H9 (cell line): Measurements from ENCODE around the gene ACSM3. TPM values are rescaled to one million over a fixed set of nuclear protein-coding genes. Genes with fewer than 3 reads are reported as not detected.

Source experiments
- DNase-seq: peaks from one replicate; pipeline ENCODE4 v3.0.0-alpha.2; 2017
- H2AFZ ChIP-seq: one replicate; pipeline ENCODE4 v1.6.1; 2013; ENCODE audit warnings: mild to moderate bottlenecking, low read length, control low read depth, moderate library complexity
- H2AK5ac ChIP-seq: 2 replicates; pipeline ENCODE4 v1.6.1; 2013; ENCODE audit warnings: low read length, control low read depth, mixed read lengths; ENCODE audit not compliant: insufficient read length
- H2BK120ac ChIP-seq: one replicate; pipeline ENCODE4 v1.6.1; 2013; ENCODE audit warnings: low read depth, mild to moderate bottlenecking, low read length, control low read depth, inconsistent platforms; ENCODE audit not compliant: poor library complexity, severe bottlenecking
- H2BK12ac ChIP-seq: 2 replicates; pipeline ENCODE4 v1.6.1; 2013; ENCODE audit warnings: low read length, control low read depth, mixed read lengths, low read depth; ENCODE audit not compliant: insufficient read length
- H2BK15ac ChIP-seq: 2 replicates; pipeline ENCODE4 v1.6.1; 2013; ENCODE audit warnings: low read depth, low read length, control low read depth
- H2BK20ac ChIP-seq: one replicate; pipeline ENCODE4 v1.6.1; 2013; ENCODE audit warnings: low read depth, mild to moderate bottlenecking, low read length, control low read depth, inconsistent platforms; ENCODE audit not compliant: poor library complexity, severe bottlenecking
- H2BK5ac ChIP-seq: 2 replicates; pipeline ENCODE4 v1.6.1; 2013; ENCODE audit warnings: low read length, control low read depth, mixed read lengths; ENCODE audit not compliant: insufficient read length
- H3K14ac ChIP-seq: 2 replicates; pipeline ENCODE4 v1.6.1; 2013; ENCODE audit warnings: low read length, control low read depth; ENCODE audit not compliant: insufficient read depth
- H3K18ac ChIP-seq: 2 replicates; pipeline ENCODE4 v1.6.1; 2013; ENCODE audit warnings: low read depth, mild to moderate bottlenecking, mixed read lengths, low read length, control low read depth; ENCODE audit not compliant: insufficient read length
- H3K23ac ChIP-seq: 2 replicates; pipeline ENCODE4 v1.6.1; 2013; ENCODE audit warnings: low read length, control low read depth, mixed read lengths, low read depth; ENCODE audit not compliant: insufficient read length
- H3K23me2 ChIP-seq: 2 replicates; pipeline ENCODE4 v1.6.1; 2013; ENCODE audit warnings: low read depth, mild to moderate bottlenecking, mixed read lengths, low read length, control low read depth; ENCODE audit not compliant: insufficient read length, poor library complexity, severe bottlenecking
- H3K27ac ChIP-seq: 2 replicates; pipeline ENCODE4 v1.5.1; 2013; ENCODE audit warnings: low read length, control low read depth, mixed read lengths, low read depth; ENCODE audit not compliant: insufficient read length
- H3K27me3 ChIP-seq: 2 replicates; pipeline ENCODE4 v1.6.1; 2013; ENCODE audit warnings: low read length, control low read depth, inconsistent platforms; ENCODE audit not compliant: insufficient read depth
- H3K4ac ChIP-seq: 2 replicates; pipeline ENCODE4 v1.6.1; 2013; ENCODE audit warnings: low read depth, mild to moderate bottlenecking, control low read depth, inconsistent platforms, low read length, moderate library complexity
- H3K4me1 ChIP-seq: 2 replicates; pipeline ENCODE4 v1.6.1; 2013; ENCODE audit warnings: low read length, control low read depth, inconsistent platforms; ENCODE audit not compliant: insufficient read depth
- H3K4me2 ChIP-seq: 2 replicates; pipeline ENCODE4 v1.6.1; 2013; ENCODE audit warnings: low read length, control low read depth, mixed read lengths; ENCODE audit not compliant: insufficient read length, insufficient read depth
- H3K56ac ChIP-seq: 2 replicates; pipeline ENCODE4 v1.6.1; 2013; ENCODE audit warnings: low read depth, mild to moderate bottlenecking, mixed read lengths, low read length, control low read depth; ENCODE audit not compliant: insufficient read length
- H3K79me1 ChIP-seq: 2 replicates; pipeline ENCODE4 v1.6.1; 2013; ENCODE audit warnings: low read depth, mild to moderate bottlenecking, moderate library complexity, low read length, control low read depth, inconsistent platforms; ENCODE audit not compliant: insufficient read depth, poor library complexity, severe bottlenecking
- H3K79me2 ChIP-seq: 2 replicates; pipeline ENCODE4 v1.6.1; 2013; ENCODE audit warnings: low read length, control low read depth, inconsistent platforms; ENCODE audit not compliant: insufficient read depth
- H3K9ac ChIP-seq: 2 replicates; pipeline ENCODE4 v1.6.1; 2013; ENCODE audit warnings: low read length, control low read depth, mixed read lengths; ENCODE audit not compliant: insufficient read length; ENCODE audit errors: extremely low read depth
- H3K9me3 ChIP-seq: one replicate; pipeline ENCODE4 v1.6.1; 2013; ENCODE audit warnings: low read depth, low read length, inconsistent platforms; ENCODE audit not compliant: control insufficient read depth
- H3T11ph ChIP-seq: one replicate; pipeline ENCODE4 v1.6.1; 2013; ENCODE audit warnings: mild to moderate bottlenecking, low read length, control low read depth, inconsistent platforms
- H4K20me1 ChIP-seq: one replicate; pipeline ENCODE4 v1.6.1; 2013; ENCODE audit not compliant: control insufficient read depth, insufficient read length, insufficient read depth
- H4K5ac ChIP-seq: 2 replicates; pipeline ENCODE4 v1.6.1; 2013; ENCODE audit warnings: low read depth, mild to moderate bottlenecking, mixed read lengths, low read length, control low read depth; ENCODE audit not compliant: insufficient read length
- H4K8ac ChIP-seq: replicated peaks from 2 replicates; pipeline ENCODE4 v1.6.1; 2013; ENCODE audit warnings: low read length, control low read depth, mixed read lengths, low read depth; ENCODE audit not compliant: insufficient read length
- H4K91ac ChIP-seq: 2 replicates; pipeline ENCODE4 v1.6.1; 2013; ENCODE audit warnings: low read depth, mild to moderate bottlenecking, moderate library complexity, mixed read lengths, low read length, control low read depth; ENCODE audit not compliant: insufficient read length
- H3K27ac Mint-ChIP-seq, 3 experiments: 2 replicates in 2 of 3; 3 replicates in 1 of 3; pipeline ENCODE4 v1.8.0; 2020 to 2021; ENCODE audit warnings: mixed read lengths in 3 of 3, mild to moderate bottlenecking in 1 of 3, moderate library complexity in 1 of 3
- H3K27me3 Mint-ChIP-seq: 2 replicates; pipeline ENCODE4 v1.8.0; 2021; ENCODE audit warnings: low read depth, mild to moderate bottlenecking, moderate library complexity, mixed read lengths
- H3K36me3 Mint-ChIP-seq, 3 experiments: 2 replicates in 2 of 3; 3 replicates in 1 of 3; pipeline ENCODE4 v1.8.0; 2020 to 2021; ENCODE audit warnings: low read depth in 3 of 3, mixed read lengths in 3 of 3; ENCODE audit not compliant: insufficient read depth in 1 of 3
- H3K4me1 Mint-ChIP-seq, 2 experiments: 2 replicates each; pipeline ENCODE4 v1.8.0; 2020; ENCODE audit warnings: mixed read lengths in 2 of 2
- H3K4me3 Mint-ChIP-seq, 2 experiments: 2 replicates in 1 of 2; 3 replicates in 1 of 2; pipeline ENCODE4 v1.8.0; 2020 to 2021; ENCODE audit warnings: mild to moderate bottlenecking in 2 of 2, mixed read lengths in 2 of 2, moderate library complexity in 1 of 2
- H3K9me3 Mint-ChIP-seq, 2 experiments: 2 replicates in 1 of 2; 3 replicates in 1 of 2; pipeline ENCODE4 v1.8.0; 2020; ENCODE audit warnings: mild to moderate bottlenecking in 2 of 2, mixed read lengths in 2 of 2, moderate library complexity in 1 of 2
- CTCF ChIP-seq: fragments of 200-600 bp; sonication (generic); conservative IDR thresholded peaks from 3 replicates; pipeline ENCODE4 v1.8.0; 2021; ENCODE audit warnings: antibody characterized with exemption, mild to moderate bottlenecking
- WGBS: extraction: QIAGEN DNeasy Blood & Tissue Kit; methylation state at CpG from one replicate; pipeline ENCODE4 v1.1.7; 2013; ENCODE audit warnings: missing lambda C conversion rate, low lambda C conversion rate, mixed read lengths; ENCODE audit not compliant: insufficient read length; ENCODE audit errors: extremely low coverage; 5-methylcytosine and 5-hydroxymethylcytosine counted together
- total RNA-seq: library from RNA; stranded (reverse); gene quantifications from 2 replicates; pipeline ENCODE4 v1.2.1, GENCODE V29; 2021

ACSM3 gene
- total RNA-seq, 1 experiment from 2014 or later: 3.1 TPM

- TF ChIP-seq CTCF: no peak
- Mint-ChIP-seq H3K36me3 (peaks cover 0 to 11% (median 6%) of the 10 kb centered on the region in 3 experiments; a peak in 4 of 7 replicates), H3K4me3 (no peak overlapping the region), H3K9me3 (peaks cover 23 to 27% of the 10 kb centered on the region in 2 experiments), H3K4me1 (no peaks in the 10 kb centered on the region), H3K27ac (no peak overlapping the region), H3K27me3 (peaks cover 12% of the 10 kb centered on the region)
- Histone ChIP-seq H2BK120ac (no peak overlapping the region), H3K23me2 (no peaks in the 10 kb centered on the region), H3K27ac (no peak overlapping the region), H3T11ph (no peak overlapping the region), H2BK12ac (no peak overlapping the region), H3K14ac (no peak overlapping the region), H4K91ac (no peak overlapping the region), H3K4me2 (no peak overlapping the region), H3K27me3 (no peaks in the 10 kb centered on the region), H3K4ac (no peak overlapping the region), H3K9me3 (no peaks in the 10 kb centered on the region), H3K4me1 (no peaks in the 10 kb centered on the region), H3K79me2 (no peaks in the 10 kb centered on the region), H2AK5ac (no peak overlapping the region), H2BK15ac (no peak overlapping the region), H4K5ac (no peak overlapping the region), H3K18ac (no peak overlapping the region), H3K56ac (no peak overlapping the region), H3K79me1 (no peaks in the 10 kb centered on the region), H2BK5ac (no peak overlapping the region), H3K23ac (no peak overlapping the region), H4K20me1 (no peaks in the 10 kb centered on the region), H4K8ac (no peak overlapping the region), H2BK20ac (no peak overlapping the region), H3K9ac (no peak overlapping the region), H2AFZ (no peak overlapping the region)
- DNase-seq: no peak
- WGBS: no CpG with 5 or more reads among the region's 4 CpGs
Measured at GRCh38 chr16:20747030-20747816, 16.6 kb upstream of the ACSM3 start.
